Mesothelial cell of epicardium (in vitro differentiated cells): ENCODE data around the gene DDX11. TPM values are rescaled to one million over a fixed set of nuclear protein-coding genes. Genes with fewer than 3 reads are reported as not detected.
"Not testable (repeated sequence)": the region's sequence is repeated elsewhere in the genome, so short reads cannot be mapped to it uniquely, and the experiment has no call there.

ENCODE experiments used
- DNase-seq, 2 experiments: peaks; one replicate each; pipeline ENCODE4 v3.0.0; 2021; ENCODE audit warnings: low spot score in 2 of 2; ENCODE audit not compliant: unreplicated experiment in 2 of 2
- H3K27ac Mint-ChIP-seq: 2 replicates; pipeline ENCODE4 v1.8.0; 2021; ENCODE audit warnings: mixed read lengths
- H3K27me3 Mint-ChIP-seq: 2 replicates; pipeline ENCODE4 v1.8.0; 2021; ENCODE audit warnings: low read depth, mixed read lengths
- H3K36me3 Mint-ChIP-seq: 2 replicates; pipeline ENCODE4 v1.8.0; 2021; ENCODE audit warnings: mixed read lengths
- H3K4me1 Mint-ChIP-seq: 2 replicates; pipeline ENCODE4 v1.8.0; 2021; ENCODE audit warnings: mixed read lengths
- H3K4me3 Mint-ChIP-seq: 2 replicates; pipeline ENCODE4 v1.8.0; 2021; ENCODE audit warnings: mild to moderate bottlenecking, moderate library complexity, mixed read lengths
- H3K9me3 Mint-ChIP-seq: 2 replicates; pipeline ENCODE4 v1.8.0; 2021; ENCODE audit warnings: mixed read lengths
- CTCF ChIP-seq: fragments of 200-600 bp; sonication (generic); IDR thresholded peaks from one replicate; pipeline ENCODE4 v1.5.0; 2021; ENCODE audit warnings: antibody characterized with exemption; ENCODE audit not compliant: unreplicated experiment
- total RNA-seq: library from RNA; stranded (reverse); gene quantifications from 3 replicates; pipeline ENCODE4 v1.2.1, GENCODE V29; 2021

The DDX11 gene
- total RNA-seq, 1 donor from 2014 or later, result 114 TPM

DNA sequence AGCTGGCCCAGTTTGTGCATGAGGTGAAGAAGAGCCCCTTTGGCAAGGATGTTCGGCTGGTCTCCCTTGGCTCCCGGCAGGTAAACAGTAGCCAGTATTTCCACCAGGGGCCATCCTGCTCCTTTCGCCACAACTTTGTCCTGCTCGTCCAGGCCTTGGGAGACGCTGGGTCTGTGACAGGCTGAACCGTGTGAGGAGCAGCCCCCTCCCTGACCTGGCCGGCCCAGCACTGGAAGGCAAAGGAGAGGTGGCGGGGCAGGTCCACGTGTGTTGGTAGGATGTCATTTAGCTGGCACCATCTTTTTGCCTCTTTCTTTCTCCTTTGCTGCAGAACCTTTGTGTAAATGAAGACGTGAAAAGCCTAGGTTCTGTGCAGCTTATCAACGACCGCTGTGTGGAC is 15.4 kb downstream of the DDX11 start:
- H3K4me1 Mint-ChIP-seq, result no peaks in the 10 kb centered on the region
- TF ChIP-seq CTCF, result no peak
- H3K4me3 Mint-ChIP-seq, result no peak overlapping the region
- H3K9me3 Mint-ChIP-seq, result no peaks in the 10 kb centered on the region
- no peak for DNase-seq
- H3K36me3 Mint-ChIP-seq, result peaks cover 13% of the 10 kb centered on the region
- no peak overlapping the region for H3K27ac Mint-ChIP-seq
- H3K27me3 Mint-ChIP-seq, result no peaks in the 10 kb centered on the region

DNA sequence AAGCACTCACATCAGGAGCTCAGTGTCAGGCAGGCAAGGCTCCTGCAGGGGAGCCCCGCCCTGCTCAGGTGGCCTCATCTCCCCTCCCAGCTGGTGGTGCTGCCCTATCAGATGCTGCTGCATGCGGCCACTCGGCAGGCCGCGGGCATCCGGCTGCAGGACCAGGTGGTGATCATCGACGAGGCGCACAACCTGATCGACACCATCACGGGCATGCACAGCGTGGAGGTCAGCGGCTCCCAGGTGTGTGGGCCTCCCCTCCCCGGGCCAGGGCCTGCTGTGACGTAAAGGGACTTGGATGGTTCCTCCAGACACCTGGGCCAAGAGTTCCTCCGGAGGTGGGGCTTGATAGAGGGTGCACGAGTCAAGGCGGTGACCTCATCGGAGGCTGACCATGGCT is 18.0 kb downstream of the DDX11 start:
- not testable (repeated sequence) for DNase-seq, H3K27me3 Mint-ChIP-seq, H3K27ac Mint-ChIP-seq

GRCh38 chr12:31092718-31093117 is 19.1 kb downstream of the DDX11 start:
- H3K9me3 Mint-ChIP-seq, H3K4me1 Mint-ChIP-seq, H3K27me3 Mint-ChIP-seq, H3K27ac Mint-ChIP-seq, DNase-seq, H3K4me3 Mint-ChIP-seq: not testable (repeated sequence)
- peaks cover 19% of the 10 kb centered on the region for H3K36me3 Mint-ChIP-seq

More for the DNA sequence above, 18.0 kb downstream of the DDX11 start:
- not testable (repeated sequence) for H3K4me1 Mint-ChIP-seq, H3K9me3 Mint-ChIP-seq, H3K4me3 Mint-ChIP-seq
- peaks cover 14% of the 10 kb centered on the region for H3K36me3 Mint-ChIP-seq

GRCh38 chr12:31095080-31095860 is 21.6 kb downstream of the DDX11 start:
- H3K27me3 Mint-ChIP-seq, H3K4me1 Mint-ChIP-seq, H3K4me3 Mint-ChIP-seq, DNase-seq, H3K9me3 Mint-ChIP-seq, H3K27ac Mint-ChIP-seq: not testable (repeated sequence)
- H3K36me3 Mint-ChIP-seq, result peaks cover 19% of the 10 kb centered on the region

DNA sequence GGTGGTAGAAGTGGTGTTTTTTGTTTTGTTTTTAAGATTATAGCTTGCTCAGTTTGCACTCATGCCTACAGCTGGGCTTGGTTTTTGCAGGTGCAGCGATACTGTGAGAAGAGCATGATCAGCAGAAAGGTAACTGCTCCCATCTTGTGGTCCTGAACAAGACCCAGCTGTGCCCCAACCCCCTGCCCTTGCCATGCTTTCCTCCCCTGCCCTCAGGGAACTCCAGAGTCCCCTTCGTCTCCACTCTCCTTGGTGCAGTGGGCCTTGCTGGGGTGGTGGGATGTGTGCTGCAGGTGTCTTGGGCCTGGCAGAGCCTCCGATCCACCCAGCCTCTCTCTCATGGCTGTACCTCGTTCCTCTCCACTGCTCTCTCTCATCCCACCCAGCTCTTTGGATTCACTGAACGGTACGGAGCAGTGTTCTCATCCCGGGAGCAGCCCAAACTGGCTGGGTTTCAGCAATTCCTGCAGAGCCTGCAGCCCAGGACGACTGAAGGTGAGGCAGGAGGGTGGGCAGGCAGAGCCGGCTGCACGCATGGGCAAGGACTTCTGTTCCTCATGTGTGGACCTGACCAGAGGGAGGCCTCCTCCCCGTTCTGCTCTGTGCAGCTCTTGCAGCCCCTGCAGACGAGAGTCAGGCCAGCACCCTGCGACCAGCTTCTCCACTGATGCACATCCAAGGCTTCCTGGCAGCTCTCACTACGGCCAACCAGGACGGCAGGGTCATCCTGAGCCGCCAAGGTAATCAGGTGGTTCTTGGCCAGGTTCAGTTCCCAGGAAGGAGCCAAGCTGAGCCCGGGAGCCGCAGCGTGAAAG is 22.8 kb downstream of the DDX11 start:
- H3K4me3 Mint-ChIP-seq, H3K4me1 Mint-ChIP-seq, H3K27ac Mint-ChIP-seq, H3K27me3 Mint-ChIP-seq, H3K9me3 Mint-ChIP-seq, DNase-seq: not testable (repeated sequence)
- peaks cover 21% of the 10 kb centered on the region for H3K36me3 Mint-ChIP-seq

DNA sequence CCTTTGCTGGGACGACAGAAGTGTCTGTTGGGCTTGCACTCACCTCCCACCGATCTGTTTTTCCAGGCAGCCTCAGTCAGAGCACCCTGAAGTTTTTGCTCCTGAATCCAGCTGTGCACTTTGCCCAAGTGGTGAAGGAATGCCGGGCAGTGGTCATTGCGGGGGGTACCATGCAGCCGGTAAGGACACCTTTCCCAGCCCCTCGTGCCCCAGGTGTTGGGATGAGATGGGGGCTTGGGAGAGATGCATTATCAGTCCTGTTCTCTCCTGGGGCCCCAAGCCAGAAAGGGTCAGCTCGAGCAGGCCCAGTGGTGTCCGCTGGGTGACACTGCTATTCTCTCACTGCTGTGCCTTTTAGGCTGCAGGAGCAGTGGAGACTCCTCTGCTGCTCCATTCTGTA is 24.2 kb downstream of the DDX11 start:
- not testable (repeated sequence) for H3K27me3 Mint-ChIP-seq, H3K27ac Mint-ChIP-seq, H3K9me3 Mint-ChIP-seq, H3K4me1 Mint-ChIP-seq, H3K4me3 Mint-ChIP-seq, DNase-seq
- H3K36me3 Mint-ChIP-seq, result peaks cover 18% of the 10 kb centered on the region

- H3K27ac Mint-ChIP-seq, H3K4me3 Mint-ChIP-seq, H3K4me1 Mint-ChIP-seq, H3K27me3 Mint-ChIP-seq, DNase-seq, H3K9me3 Mint-ChIP-seq: not testable (repeated sequence)
- H3K36me3 Mint-ChIP-seq, result peaks cover 18% of the 10 kb centered on the region
Observed at GRCh38 chr12:31098363-31098762, 24.7 kb downstream of the DDX11 start.

- not testable (repeated sequence) for H3K4me1 Mint-ChIP-seq, H3K27me3 Mint-ChIP-seq, H3K4me3 Mint-ChIP-seq, DNase-seq, H3K27ac Mint-ChIP-seq, H3K9me3 Mint-ChIP-seq
- peaks cover 18% of the 10 kb centered on the region for H3K36me3 Mint-ChIP-seq
Observed at GRCh38 chr12:31098771-31099170, 25.1 kb downstream of the DDX11 start.

- H3K27me3 Mint-ChIP-seq, H3K4me3 Mint-ChIP-seq, H3K9me3 Mint-ChIP-seq, H3K4me1 Mint-ChIP-seq, H3K27ac Mint-ChIP-seq, DNase-seq: not testable (repeated sequence)
- H3K36me3 Mint-ChIP-seq, result peaks cover 22% of the 10 kb centered on the region
Observed at GRCh38 chr12:31099434-31099833, 25.8 kb downstream of the DDX11 start.

DNA sequence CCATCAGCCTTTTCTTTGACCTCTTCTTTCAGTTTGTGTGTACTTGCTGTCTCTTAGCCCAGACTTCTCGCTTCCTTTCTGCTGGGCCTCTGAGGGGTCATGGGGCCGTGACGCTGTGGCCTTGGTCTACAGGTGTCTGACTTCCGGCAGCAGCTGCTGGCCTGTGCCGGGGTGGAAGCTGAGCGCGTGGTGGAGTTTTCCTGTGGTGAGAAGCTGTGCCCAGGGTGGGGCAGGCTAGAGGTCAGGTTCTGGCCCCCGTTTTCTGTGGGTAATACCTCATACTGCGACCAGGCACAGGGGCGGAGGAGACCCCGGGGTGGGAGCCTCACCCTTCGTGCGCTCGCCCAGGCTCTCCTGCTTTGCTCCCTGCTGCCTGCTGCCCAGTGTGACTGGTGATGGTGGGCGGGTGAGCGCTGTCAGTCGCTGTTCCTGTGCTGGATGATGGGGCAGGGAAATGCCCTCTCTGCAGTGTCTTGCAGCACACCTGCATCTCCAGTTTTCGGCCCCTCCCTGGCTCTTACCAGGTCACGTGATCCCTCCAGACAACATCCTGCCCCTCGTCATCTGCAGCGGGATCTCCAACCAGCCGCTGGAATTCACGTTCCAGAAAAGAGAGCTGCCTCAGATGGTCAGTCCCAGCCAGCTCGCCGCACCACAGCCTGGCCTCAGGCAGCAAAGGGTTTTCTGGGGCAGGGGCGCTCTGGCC is 27.0 kb downstream of the DDX11 start:
- H3K36me3 Mint-ChIP-seq, result peaks cover 21% of the 10 kb centered on the region
- H3K9me3 Mint-ChIP-seq, H3K4me1 Mint-ChIP-seq, DNase-seq, H3K4me3 Mint-ChIP-seq, H3K27me3 Mint-ChIP-seq, H3K27ac Mint-ChIP-seq: not testable (repeated sequence)

- not testable (repeated sequence) for H3K27me3 Mint-ChIP-seq, H3K27ac Mint-ChIP-seq, H3K4me3 Mint-ChIP-seq, H3K4me1 Mint-ChIP-seq, H3K9me3 Mint-ChIP-seq, DNase-seq
- H3K36me3 Mint-ChIP-seq, result peaks cover 12% of the 10 kb centered on the region
Observed at GRCh38 chr12:31102125-31102524, 28.5 kb downstream of the DDX11 start.

DNA sequence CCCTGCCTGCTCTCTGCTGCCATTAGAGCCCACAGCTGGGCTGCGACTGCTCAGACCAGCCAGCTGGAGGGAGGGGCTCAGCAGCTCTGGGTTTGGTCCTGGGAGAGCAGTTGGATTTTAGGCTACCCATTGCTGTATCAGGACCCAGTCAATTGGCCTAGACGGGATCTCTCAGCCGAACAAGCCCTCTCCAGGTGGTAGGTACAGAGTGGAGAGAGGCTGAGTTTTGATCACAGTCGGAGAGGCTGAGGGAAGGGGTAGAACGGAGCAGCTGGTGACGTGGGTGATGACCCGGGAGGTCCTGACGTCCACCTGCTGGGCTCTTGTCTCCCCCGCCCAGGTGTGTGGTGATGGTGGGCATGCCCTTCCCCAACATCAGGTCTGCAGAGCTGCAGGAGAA is 28.9 kb downstream of the DDX11 start:
- not testable (repeated sequence) for H3K4me1 Mint-ChIP-seq, H3K9me3 Mint-ChIP-seq, H3K4me3 Mint-ChIP-seq, H3K27me3 Mint-ChIP-seq, DNase-seq, H3K27ac Mint-ChIP-seq
- H3K36me3 Mint-ChIP-seq, result peaks cover 11% of the 10 kb centered on the region

GRCh38 chr12:31103561-31103975 is 29.9 kb downstream of the DDX11 start:
- H3K27me3 Mint-ChIP-seq, H3K9me3 Mint-ChIP-seq, H3K4me1 Mint-ChIP-seq, H3K4me3 Mint-ChIP-seq, H3K27ac Mint-ChIP-seq, DNase-seq: not testable (repeated sequence)
- H3K36me3 Mint-ChIP-seq, result peaks cover 11% of the 10 kb centered on the region
